ENCODE results near the gene CHKB.

GRCh38 chr22:50568626-50569025, 14.0 kb downstream of the CHKB start:
- TF ChIP-seq, protein P1, sequence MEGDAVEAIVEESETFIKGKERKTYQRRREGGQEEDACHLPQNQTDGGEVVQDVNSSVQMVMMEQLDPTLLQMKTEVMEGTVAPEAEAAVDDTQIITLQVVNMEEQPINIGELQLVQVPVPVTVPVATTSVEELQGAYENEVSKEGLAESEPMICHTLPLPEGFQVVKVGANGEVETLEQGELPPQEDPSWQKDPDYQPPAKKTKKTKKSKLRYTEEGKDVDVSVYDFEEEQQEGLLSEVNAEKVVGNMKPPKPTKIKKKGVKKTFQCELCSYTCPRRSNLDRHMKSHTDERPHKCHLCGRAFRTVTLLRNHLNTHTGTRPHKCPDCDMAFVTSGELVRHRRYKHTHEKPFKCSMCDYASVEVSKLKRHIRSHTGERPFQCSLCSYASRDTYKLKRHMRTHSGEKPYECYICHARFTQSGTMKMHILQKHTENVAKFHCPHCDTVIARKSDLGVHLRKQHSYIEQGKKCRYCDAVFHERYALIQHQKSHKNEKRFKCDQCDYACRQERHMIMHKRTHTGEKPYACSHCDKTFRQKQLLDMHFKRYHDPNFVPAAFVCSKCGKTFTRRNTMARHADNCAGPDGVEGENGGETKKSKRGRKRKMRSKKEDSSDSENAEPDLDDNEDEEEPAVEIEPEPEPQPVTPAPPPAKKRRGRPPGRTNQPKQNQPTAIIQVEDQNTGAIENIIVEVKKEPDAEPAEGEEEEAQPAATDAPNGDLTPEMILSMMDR (IDR thresholded peaks at IDR 0.05): no peak
- no peak for TF ChIP-seq POLR2A (IDR thresholded peaks at IDR 0.05)
